Measurements from ENCODE around the gene CDK6. TPM values are rescaled to one million over a fixed set of nuclear protein-coding genes. Genes with fewer than 3 reads are reported as not detected.

The CDK6 gene
- total RNA-seq, 2 donors from 2014 or later = 13.6 to 39.9 TPM

GRCh38 chr7:92750946-92751345 is 85.4 kb downstream of the CDK6 start:
- no peak overlapping the region for H3K4me3 ChIP-seq
- intact Hi-C loops (cut with DNase I) = no loop called here
- H3K27me3 ChIP-seq (replicated peaks; ENCODE audit: insufficient read depth) = no peaks in the 10 kb centered on the region
- no peak overlapping the region for H3K27ac ChIP-seq
- H3K4me1 ChIP-seq (replicated peaks) = no peaks in the 10 kb centered on the region
- TF ChIP-seq POLR2AphosphoS5 (IDR thresholded peaks at IDR 0.05) (no peak), CTCF (IDR thresholded peaks at IDR 0.05) (no peak), POLR2A (IDR thresholded peaks at IDR 0.05) (no peak)
- DNase-seq (ENCODE audit: low spot score) = no peak
- H3K9me3 ChIP-seq = no peaks in the 10 kb centered on the region
- no peaks in the 10 kb centered on the region for H3K36me3 ChIP-seq
- WGBS = 86% methylated on average over 6 of the region's 6 CpGs

GRCh38 chr7:92750447-92750839 is 85.9 kb downstream of the CDK6 start:
- DNase-seq (ENCODE audit: low spot score) = no peak
- TF ChIP-seq CTCF (IDR thresholded peaks at IDR 0.05) = no peak
- no peak for TF ChIP-seq POLR2AphosphoS5 (IDR thresholded peaks at IDR 0.05)
- TF ChIP-seq POLR2A (IDR thresholded peaks at IDR 0.05) = no peak

GRCh38 chr7:92749832-92750446 is 86.4 kb downstream of the CDK6 start:
- no peak overlapping the region for H3K4me3 ChIP-seq
- 94% methylated on average over 2 of the region's 2 CpGs for WGBS
- no peaks in the 10 kb centered on the region for H3K9me3 ChIP-seq
- H3K4me1 ChIP-seq (replicated peaks) = no peaks in the 10 kb centered on the region
- TF ChIP-seq POLR2AphosphoS5 (IDR thresholded peaks at IDR 0.05) = no peak
- no peaks in the 10 kb centered on the region for H3K36me3 ChIP-seq
- no peaks in the 10 kb centered on the region for H3K27me3 ChIP-seq (replicated peaks; ENCODE audit: insufficient read depth)
- no peak overlapping the region for H3K27ac ChIP-seq
- intact Hi-C loops (cut with DNase I) = no loop called here
- DNase-seq (ENCODE audit: low spot score) = no peak

More at GRCh38 chr7:92750447-92750839, 85.9 kb downstream of the CDK6 start:
- no peaks in the 10 kb centered on the region for H3K9me3 ChIP-seq
- H3K4me3 ChIP-seq = no peak overlapping the region
- no peak overlapping the region for H3K27ac ChIP-seq
- WGBS = 86% methylated on average over 4 of the region's 4 CpGs
- intact Hi-C loops (cut with DNase I) = no loop called here
- H3K4me1 ChIP-seq (replicated peaks) = no peaks in the 10 kb centered on the region
- no peaks in the 10 kb centered on the region for H3K36me3 ChIP-seq
- H3K27me3 ChIP-seq (replicated peaks; ENCODE audit: insufficient read depth) = no peaks in the 10 kb centered on the region

- intact Hi-C loops (cut with DNase I) = no loop called here
- TF ChIP-seq POLR2AphosphoS5 (IDR thresholded peaks at IDR 0.05) = no peak
- no peak for TF ChIP-seq POLR2A (IDR thresholded peaks at IDR 0.05)
- TF ChIP-seq CTCF (IDR thresholded peaks at IDR 0.05) = no peak
- H3K36me3 ChIP-seq = no peaks in the 10 kb centered on the region
- H3K27ac ChIP-seq = no peak overlapping the region
- H3K4me3 ChIP-seq = no peak overlapping the region
- H3K27me3 ChIP-seq (replicated peaks; ENCODE audit: insufficient read depth) = no peaks in the 10 kb centered on the region
- no peaks in the 10 kb centered on the region for H3K9me3 ChIP-seq
- no peak for DNase-seq (ENCODE audit: low spot score)
- H3K4me1 ChIP-seq (replicated peaks) = no peaks in the 10 kb centered on the region
Observed at GRCh38 chr7:92749327-92749755, 87.0 kb downstream of the CDK6 start.

GRCh38 chr7:92748495-92748894 is 87.9 kb downstream of the CDK6 start:
- TF ChIP-seq CTCF (IDR thresholded peaks at IDR 0.05) (no peak), POLR2A (IDR thresholded peaks at IDR 0.05) (no peak), POLR2AphosphoS5 (IDR thresholded peaks at IDR 0.05) (no peak)
- H3K4me1 ChIP-seq (replicated peaks) = no peaks in the 10 kb centered on the region
- H3K27ac ChIP-seq = no peak overlapping the region
- no peaks in the 10 kb centered on the region for H3K9me3 ChIP-seq
- no peak overlapping the region for H3K4me3 ChIP-seq
- intact Hi-C loops (cut with DNase I) = no loop called here
- DNase-seq (ENCODE audit: low spot score) = no peak
- no peaks in the 10 kb centered on the region for H3K36me3 ChIP-seq
- no peaks in the 10 kb centered on the region for H3K27me3 ChIP-seq (replicated peaks; ENCODE audit: insufficient read depth)

All from prostate gland (tissue), 2 donors.